A673 (cell line): ENCODE measurements around the gene FGGY.

Experiments used
- CTCF ChIP-seq: fragments of 300-800, 200-600 bp; sonication (generic); conservative IDR thresholded peaks from 2 replicates; pipeline ENCODE4 v1.5.1; 2017; ENCODE audit warnings: low read depth, mild to moderate bottlenecking, antibody characterized with exemption, low read length, moderate library complexity, mixed read lengths
- EZH2 ChIP-seq: fragments of 200-600 bp; sonication (generic); IDR thresholded peaks from 2 replicates; pipeline ENCODE4 v1.6.1; 2017; ENCODE audit warnings: borderline replicate concordance, low read depth, mild to moderate bottlenecking, mixed read lengths, antibody characterized with exemption, low read length; ENCODE audit not compliant: poor library complexity, severe bottlenecking

GRCh38 chr1:59673573-59674450, 376.9 kb downstream of the FGGY start:
- TF ChIP-seq CTCF (no peak), EZH2 (no peak)
